Glomerular visceral epithelial cell (primary cell): ENCODE measurements around the gene ING3.
"Not testable (repeated sequence)": the region's sequence is repeated elsewhere in the genome, so short reads cannot be mapped to it uniquely, and the experiment has no call there.

Source experiments
- DNase-seq: peaks from one replicate; pipeline ENCODE4 v3.0.0-alpha.2; 2016; ENCODE audit errors: extremely low spot score

The ING3 gene

GRCh38 chr7:121002048-121002756 lies 51.6 kb downstream of the ING3 start:
- DNase-seq: no peak

DNA sequence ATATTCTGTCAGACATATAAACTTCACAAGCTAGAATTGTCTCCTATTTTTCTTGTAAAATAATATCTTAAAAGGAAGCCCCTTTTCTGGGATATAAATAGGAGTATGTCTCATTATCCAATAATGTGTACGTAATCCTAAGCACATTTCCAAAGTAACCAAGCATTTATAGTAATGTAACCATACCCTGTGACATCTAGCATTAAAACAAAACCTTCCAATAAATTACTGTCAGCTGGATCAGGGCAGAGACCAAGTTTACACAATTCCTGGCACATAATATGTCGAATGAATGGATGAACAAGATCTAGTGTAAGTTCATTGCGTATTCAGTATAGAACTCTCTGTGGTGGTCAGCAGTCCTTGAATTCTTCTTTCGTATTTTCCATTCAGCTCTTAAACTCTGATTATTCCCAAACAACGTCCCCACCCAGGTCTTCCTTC lies 52.2 kb downstream of the ING3 start:
- DNase-seq: no peak

GRCh38 chr7:121003986-121004685 lies 53.6 kb downstream of the ING3 start:
- no peak for DNase-seq

DNA sequence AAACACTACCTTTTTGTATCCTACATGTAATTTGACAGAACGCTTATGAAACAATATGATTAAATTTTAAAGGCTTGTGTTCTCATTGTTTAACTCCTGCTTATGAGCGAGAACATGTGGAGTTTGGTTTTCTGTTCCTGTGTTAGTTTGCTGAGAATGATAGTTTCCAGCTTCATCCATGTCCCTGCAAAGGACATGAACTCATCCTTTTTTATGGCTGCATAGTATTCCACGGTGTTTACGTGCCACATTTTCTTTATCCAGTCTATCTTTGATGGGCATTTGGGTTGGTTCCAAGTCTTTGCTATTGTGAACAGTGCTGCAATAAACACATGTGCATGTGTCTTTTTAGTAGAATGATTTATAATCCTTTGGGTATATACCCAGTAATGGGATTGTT lies 54.5 kb downstream of the ING3 start:
- not testable (repeated sequence) for DNase-seq

DNA sequence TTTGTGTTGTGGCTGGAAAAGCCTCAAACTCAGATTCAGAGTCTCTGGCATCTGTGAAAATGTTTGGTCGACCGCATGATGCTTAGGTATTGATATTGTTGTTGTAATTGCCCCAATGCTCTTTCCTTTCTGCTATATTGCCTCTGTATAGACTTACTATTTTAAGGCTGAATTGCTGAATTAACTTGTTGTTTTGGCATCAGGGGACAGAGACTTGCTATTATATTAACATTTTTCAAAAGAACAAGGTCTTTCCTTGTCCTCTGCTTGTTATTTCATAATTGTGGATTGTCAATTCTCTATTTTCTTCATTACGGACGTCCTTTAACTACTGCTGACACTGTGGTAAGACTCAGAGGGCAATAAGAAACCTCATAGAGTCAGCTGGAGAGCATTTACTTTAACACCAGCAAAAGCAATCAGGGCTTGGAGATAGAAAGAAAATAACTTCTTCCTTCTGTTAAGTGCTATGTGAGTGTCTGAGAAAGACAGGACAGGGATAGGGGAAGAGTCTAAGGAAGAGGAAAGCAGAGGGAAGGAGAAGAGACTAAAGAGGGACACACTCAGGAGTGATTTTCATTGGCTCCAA lies 55.5 kb downstream of the ING3 start:
- no peak for DNase-seq

DNA sequence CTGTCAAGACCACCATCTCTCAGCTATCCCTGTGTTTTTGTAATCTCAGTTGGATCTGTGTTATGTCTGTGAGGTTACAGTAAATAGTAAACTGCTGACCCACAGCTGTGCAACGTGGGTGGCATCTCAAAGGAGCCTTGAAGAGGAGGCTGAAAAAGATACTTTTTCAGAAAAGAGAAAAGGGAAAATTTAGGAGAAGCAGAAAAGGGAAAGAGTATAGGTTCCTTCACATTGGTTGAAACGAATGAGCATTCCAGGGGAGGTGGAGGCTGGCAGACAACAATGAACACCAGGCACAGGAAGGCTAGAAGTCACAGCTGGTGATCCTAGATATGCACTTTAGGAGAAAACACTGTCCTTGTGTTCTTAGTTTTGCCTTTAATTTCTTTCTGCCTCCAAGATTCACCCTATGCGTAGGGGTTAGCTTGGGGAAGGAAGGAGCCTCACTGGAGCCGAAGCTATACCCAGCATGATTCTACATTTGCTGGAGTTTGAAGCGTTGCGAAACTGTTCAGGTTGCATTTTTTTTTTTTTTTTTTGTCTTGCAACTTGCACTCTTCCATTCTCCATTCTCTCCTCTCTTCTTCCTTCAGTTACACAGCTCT lies 56.2 kb downstream of the ING3 start:
- DNase-seq: no peak

- no peak for DNase-seq
Observed at GRCh38 chr7:121008816-121009215, 58.2 kb downstream of the ING3 start.

- DNase-seq: no peak
Observed at GRCh38 chr7:121011401-121011800, 60.8 kb downstream of the ING3 start.

GRCh38 chr7:121012170-121012874 lies 61.7 kb downstream of the ING3 start:
- no peak for DNase-seq

DNA sequence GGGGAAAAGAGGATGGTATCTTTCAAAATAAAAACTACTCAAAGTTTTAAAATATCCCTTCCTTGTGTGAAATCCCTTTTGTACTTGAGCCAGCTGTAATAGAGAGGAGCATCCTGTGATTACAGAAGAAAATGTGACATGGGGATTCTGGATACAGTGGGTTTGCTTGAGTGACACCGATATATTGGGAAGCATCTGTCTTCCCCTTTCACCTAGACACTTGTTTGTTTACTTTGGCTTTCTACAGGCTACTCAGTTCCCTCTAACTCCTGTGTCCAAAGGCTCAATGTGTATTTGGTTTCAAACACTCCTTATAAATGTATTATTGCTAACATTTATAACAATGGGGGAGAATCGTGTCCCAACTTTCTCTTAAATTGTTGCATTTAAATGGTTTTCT lies 62.3 kb downstream of the ING3 start:
- no peak for DNase-seq

GRCh38 chr7:121015560-121015959 lies 65.0 kb downstream of the ING3 start:
- no peak for DNase-seq

DNA sequence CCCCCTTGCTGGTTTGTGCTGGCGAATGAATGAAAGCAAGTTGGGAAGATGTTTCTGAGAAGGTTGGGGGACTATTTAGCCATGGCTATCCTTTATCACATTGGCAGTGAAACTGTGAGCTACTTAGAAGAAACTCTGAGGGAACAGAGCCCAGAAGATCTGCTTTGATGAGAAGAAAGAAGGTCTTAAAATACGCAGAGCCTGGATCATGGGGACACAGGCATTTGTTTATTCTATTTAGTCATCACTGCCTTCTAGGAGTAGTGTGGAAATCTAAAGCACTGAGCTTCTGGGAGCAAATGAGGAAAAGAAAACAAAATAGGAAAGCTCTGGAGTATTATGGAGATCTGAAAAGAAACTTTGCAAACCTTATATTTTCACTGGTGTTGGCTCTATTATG lies 66.4 kb downstream of the ING3 start:
- DNase-seq: no peak

DNA sequence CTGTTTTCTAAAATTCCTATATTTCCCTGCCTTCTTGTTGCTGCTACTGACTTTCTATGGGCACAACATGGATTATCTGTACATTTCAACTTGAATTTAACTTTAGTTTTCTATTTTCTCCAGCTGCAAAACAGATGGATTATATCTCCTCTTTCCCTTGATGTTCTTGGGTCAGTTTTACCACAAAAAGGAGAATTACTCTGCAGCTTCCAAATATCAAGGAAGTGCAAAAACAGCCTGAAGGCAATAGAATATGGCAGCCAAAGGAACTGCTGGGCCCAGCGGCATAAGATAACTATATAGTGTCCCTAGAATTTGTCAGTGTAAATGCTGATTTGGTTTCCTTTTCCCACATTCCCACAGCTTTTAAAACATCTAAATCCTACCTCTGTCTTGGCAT lies 67.0 kb downstream of the ING3 start:
- no peak for DNase-seq

GRCh38 chr7:121019018-121019417 lies 68.4 kb downstream of the ING3 start:
- DNase-seq: no peak

DNA sequence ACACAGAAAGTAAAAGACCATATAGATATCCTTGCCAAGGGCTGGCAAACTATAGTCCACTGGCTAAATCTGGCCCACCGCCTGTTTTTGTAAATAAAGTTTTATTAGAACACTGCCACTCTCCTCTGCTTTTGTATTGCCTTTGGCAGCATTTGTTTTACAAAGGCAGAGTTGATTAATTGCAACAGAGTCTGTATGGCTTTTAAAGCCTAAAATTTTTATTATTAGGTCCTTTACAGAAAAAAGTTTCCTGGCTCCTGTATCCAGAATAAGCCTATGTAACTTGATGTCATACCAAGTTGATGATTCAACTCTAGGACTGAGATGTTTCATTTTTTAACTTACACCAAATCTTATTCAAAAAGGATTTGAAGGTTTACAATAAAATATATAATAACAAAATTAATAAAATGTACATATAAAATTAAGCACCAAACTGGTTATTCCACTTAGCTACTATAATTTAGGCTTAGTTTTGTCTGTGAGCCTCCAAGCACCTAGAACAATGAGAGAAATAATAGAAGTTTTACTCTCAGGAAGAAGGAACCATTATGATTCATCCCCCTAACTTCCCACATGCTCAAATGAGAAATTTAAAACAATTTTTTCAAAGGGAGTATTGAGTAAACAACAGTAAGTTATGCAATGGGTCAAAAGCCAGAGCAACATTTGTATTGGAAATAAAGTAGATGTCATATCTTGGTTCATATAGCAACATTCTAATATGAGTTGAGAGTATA lies 69.8 kb downstream of the ING3 start:
- no peak for DNase-seq

DNA sequence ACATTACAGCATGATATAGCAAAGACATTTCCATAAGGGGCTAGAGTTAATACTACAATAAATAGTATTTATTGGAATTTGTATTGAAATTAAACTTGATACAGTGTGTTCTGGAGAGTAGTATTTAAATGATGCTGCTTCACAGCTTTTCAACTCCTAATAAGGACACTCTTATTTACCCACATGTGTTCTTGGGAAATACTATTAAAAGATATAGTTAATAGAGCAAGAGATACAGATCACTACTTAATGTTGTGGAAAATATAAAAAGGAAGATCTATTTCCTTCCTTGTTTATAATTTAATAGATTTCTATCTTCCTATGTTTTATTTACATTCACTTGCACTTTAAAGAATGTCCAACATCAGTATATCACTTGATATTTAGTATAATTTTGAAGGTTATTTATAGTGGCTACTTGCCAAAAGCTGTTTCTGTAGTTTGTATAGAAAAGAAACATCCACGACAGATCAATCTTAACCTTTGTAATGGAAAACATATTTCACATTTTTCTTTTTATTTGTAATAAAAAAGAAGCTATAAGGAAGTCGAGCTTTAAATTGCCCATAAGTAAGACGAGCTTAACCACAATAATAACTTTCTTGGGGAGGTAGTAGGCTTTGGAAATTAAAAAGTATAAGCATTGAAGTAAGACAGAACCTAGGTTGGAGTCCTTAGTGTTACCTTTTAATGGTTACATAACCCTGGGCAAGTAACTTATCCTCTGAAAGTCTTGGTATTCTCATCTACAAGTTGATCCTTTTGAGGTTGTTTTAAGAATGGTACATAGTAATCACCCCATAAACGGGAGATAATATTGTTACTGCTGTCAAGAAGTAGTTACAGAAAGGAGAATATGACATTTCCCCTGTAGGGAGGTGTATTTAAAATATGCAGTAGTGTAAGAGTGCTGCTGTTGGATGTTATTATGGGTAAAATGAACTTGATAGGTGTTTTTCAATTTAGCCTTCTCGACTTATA lies 70.7 kb downstream of the ING3 start:
- DNase-seq: no peak

DNA sequence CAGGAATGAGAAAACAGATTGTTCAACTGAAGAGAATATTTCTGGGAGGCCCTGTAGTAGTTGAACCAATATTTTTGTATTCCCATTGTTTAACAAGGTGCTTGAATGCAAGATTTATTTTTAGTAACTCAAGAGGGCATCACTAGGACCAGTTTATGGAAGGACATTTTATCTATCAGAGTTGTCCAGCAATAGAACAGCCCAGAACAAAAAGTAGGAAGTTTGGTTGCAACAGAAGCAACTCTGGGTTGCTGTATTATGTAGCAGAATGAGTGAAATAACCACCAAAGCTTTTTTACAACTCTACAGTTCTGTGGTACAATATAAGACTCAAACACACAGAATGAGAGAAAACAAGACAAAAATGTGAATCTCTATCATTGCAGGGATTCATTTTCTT lies 72.6 kb downstream of the ING3 start:
- DNase-seq: no peak

DNA sequence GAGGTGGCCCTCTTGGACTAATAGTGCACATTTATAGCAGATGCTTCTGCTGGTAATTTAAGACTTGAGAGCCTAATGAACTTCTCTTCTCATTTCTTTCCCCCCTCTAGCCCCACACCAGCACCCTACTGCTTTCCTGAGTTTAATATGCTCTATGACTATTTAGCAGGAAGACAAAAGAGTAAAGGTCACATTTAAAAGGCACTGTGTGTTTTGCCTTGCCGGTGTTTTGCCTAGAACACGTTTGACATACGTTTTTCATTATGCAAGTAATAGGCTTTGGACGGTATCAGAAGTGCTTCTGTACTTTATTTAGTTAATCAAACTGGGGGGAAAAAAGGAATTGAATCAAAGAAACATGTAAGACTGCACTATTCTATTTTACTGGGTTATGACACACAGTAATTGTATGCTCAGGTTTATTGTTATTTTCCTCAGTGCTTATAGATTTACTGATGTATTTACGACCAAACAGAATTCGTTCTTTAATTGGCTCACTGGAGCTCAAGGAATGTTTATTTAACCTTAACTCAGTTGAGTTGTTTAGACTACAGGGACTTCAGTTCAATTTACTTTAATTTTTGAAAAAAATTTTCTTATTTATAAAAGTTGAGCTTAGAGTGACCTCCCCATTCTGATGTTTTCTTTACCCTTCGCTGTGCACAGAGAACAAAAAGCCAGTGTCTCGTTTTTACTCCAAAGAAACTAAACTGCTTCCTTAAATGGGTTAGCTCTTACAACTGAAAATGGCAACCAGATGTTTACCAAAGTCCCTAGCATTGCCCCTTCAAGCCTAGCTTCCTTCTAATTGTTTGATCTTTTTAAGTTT lies 73.3 kb downstream of the ING3 start:
- no peak for DNase-seq

GRCh38 chr7:121024611-121025010 lies 74.0 kb downstream of the ING3 start:
- DNase-seq: no peak
